Activated B cell treated with CpG ODN at 0.5 μM for 24 hours (primary cell): ENCODE measurements around the gene IQSEC1. TPM values are rescaled to one million over a fixed set of nuclear protein-coding genes. Genes with fewer than 3 reads are reported as not detected.

Experiments
- ATAC-seq: fragments of 200-7000 bp; cut with Tn5 transposase; one replicate; pipeline ENCODE4 v1.10.0; 2021; ENCODE audit warnings: low read depth, mild to moderate bottlenecking, moderate library complexity
- CTCF ChIA-PET: fragments of 350-600 bp; sonication (Branson Sonifier 250); formaldehyde crosslinking; loops from one replicate; lab custom pipeline; 2021; ENCODE audit warnings: antibody characterized with exemption; lab: Charles Lee
- POLR2A ChIA-PET: fragments of 350-600 bp; sonication (Branson Sonifier 250); formaldehyde crosslinking; loops from one replicate; lab custom pipeline; 2021; ENCODE audit warnings: antibody characterized with exemption; lab: Charles Lee
- DNase-seq: peaks from one replicate; pipeline ENCODE4 v3.0.0; 2022
- H3K27ac Mint-ChIP-seq: one replicate; pipeline ENCODE4 v1.8.0; 2020; ENCODE audit warnings: mixed read lengths
- H3K27me3 Mint-ChIP-seq: one replicate; pipeline ENCODE4 v1.8.0; 2021; ENCODE audit warnings: mixed read lengths
- H3K36me3 Mint-ChIP-seq: one replicate; pipeline ENCODE4 v1.8.0; 2021; ENCODE audit warnings: low read depth, mixed read lengths
- H3K4me1 Mint-ChIP-seq: one replicate; pipeline ENCODE4 v1.8.0; 2021; ENCODE audit warnings: mixed read lengths
- H3K4me3 Mint-ChIP-seq: one replicate; pipeline ENCODE4 v1.8.0; 2020; ENCODE audit warnings: mild to moderate bottlenecking, mixed read lengths
- H3K9me3 Mint-ChIP-seq: one replicate; pipeline ENCODE4 v1.8.0; 2020; ENCODE audit warnings: mixed read lengths
- intact Hi-C: fragments of 100-400 bp; cut with micrococcal nuclease; formaldehyde crosslinking; loops from one replicate; pipeline ENCODE4 v1.15.1; 2024
- total RNA-seq: library from RNA; stranded (reverse); gene quantifications from 2 replicates; pipeline ENCODE4 v1.2.3, GENCODE V29; 2022
- TF ChIP-seq, protein P1 (sequence below): fragments of 200-600 bp; IDR thresholded peaks from one replicate; pipeline ENCODE4 v1.8.0; 2022; ENCODE audit warnings: antibody characterized with exemption, mild to moderate bottlenecking

The IQSEC1 gene
- total RNA-seq, 1 donor from 2014 or later = 296 TPM

GRCh38 chr3:13007251-13007941, 65.8 kb downstream of the IQSEC1 start:
- DNase-seq (no peak), ATAC-seq (no peak)
- peaks cover 100% of the 10 kb centered on the region for H3K4me1 Mint-ChIP-seq
- H3K4me3 Mint-ChIP-seq = peak overlapping the region; percentile 7
- peak overlapping the region; percentile 95 for H3K27ac Mint-ChIP-seq
- peaks cover 71% of the 10 kb centered on the region for H3K36me3 Mint-ChIP-seq
- no peaks in the 10 kb centered on the region for H3K9me3 Mint-ChIP-seq
- no peaks in the 10 kb centered on the region for H3K27me3 Mint-ChIP-seq
- TF ChIP-seq, protein P1, sequence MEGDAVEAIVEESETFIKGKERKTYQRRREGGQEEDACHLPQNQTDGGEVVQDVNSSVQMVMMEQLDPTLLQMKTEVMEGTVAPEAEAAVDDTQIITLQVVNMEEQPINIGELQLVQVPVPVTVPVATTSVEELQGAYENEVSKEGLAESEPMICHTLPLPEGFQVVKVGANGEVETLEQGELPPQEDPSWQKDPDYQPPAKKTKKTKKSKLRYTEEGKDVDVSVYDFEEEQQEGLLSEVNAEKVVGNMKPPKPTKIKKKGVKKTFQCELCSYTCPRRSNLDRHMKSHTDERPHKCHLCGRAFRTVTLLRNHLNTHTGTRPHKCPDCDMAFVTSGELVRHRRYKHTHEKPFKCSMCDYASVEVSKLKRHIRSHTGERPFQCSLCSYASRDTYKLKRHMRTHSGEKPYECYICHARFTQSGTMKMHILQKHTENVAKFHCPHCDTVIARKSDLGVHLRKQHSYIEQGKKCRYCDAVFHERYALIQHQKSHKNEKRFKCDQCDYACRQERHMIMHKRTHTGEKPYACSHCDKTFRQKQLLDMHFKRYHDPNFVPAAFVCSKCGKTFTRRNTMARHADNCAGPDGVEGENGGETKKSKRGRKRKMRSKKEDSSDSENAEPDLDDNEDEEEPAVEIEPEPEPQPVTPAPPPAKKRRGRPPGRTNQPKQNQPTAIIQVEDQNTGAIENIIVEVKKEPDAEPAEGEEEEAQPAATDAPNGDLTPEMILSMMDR = no peak
- ChIA-PET CTCF (interaction anchor here (1.1 to 4.8 kb wide), 2 partner anchors 13 to 23 kb away, joined by 3 to 18 read pairs; no protein-coding TSS in a partner anchor), POLR2A (interaction anchor here (0.6 to 18.4 kb wide), 8 partner anchors 4 to 570 kb away, joined by 5 to 465 read pairs (median 12); no protein-coding TSS in a partner anchor)
- intact Hi-C loops = no loop called here

DNA sequence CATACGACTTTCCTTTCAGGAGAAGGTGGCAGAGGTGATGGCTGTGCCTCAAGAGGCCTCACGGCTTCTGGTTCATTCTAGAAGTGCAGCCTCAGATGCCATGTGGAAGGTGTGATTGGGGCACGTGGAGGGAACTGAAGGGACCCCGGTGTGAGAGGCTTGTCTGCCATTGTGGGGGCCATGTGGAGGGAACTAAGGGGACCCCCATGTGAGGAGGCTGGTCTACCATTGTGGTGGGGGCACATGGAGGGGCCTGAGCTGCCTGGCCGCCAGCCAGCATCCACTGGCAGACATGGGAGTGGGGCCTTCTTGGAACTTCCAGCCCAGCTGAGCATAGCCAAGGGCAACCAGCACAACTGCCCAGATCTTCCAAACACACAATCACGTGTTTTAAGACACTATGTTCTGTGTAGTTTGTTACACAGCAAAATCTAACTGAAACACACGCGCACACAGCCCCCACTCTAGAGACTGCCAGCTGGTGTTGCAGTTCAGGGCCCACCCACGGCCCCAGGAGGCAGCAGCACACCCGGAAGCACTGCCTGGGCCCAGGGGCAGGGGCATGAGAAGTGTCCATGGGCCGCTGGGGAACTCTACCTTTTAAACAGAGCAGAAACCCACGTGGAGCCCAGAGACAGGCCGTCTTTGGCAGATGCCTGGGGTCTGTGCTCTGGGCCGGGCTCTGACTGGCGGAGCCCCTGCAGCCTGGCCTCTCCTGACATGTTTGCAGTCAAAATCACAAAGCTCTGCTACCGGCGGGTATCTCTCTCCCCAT, 66.8 kb downstream of the IQSEC1 start:
- ATAC-seq = no peak
- peaks cover 75% of the 10 kb centered on the region for H3K36me3 Mint-ChIP-seq
- H3K4me1 Mint-ChIP-seq = peaks cover 100% of the 10 kb centered on the region
- peak overlapping the region; percentile 57 for H3K4me3 Mint-ChIP-seq
- POLR2A ChIA-PET = interaction anchor here (0.6 to 18.4 kb wide), 12 partner anchors 4 to 571 kb away, joined by 3 to 465 read pairs (median 6); no protein-coding TSS in a partner anchor
- TF ChIP-seq, protein P1 = no peak
- H3K27me3 Mint-ChIP-seq = no peaks in the 10 kb centered on the region
- H3K9me3 Mint-ChIP-seq = no peaks in the 10 kb centered on the region
- no peak for DNase-seq
- intact Hi-C loops = no loop called here
- CTCF ChIA-PET = interaction anchor here (0.6 to 4.8 kb wide), 4 partner anchors 12 to 85 kb away, joined by 3 to 18 read pairs (median 4); no protein-coding TSS in a partner anchor
- peak overlapping the region; percentile 89 for H3K27ac Mint-ChIP-seq

- intact Hi-C loops = no loop called here
- peak overlapping the region; percentile 89 for H3K27ac Mint-ChIP-seq
- TF ChIP-seq, protein P1 = no peak
- H3K4me1 Mint-ChIP-seq = peaks cover 98% of the 10 kb centered on the region
- POLR2A ChIA-PET = interaction anchor here (1.1 to 18.4 kb wide), 7 partner anchors 6 to 446 kb away, joined by 3 to 465 read pairs (median 6); no protein-coding TSS in a partner anchor
- DNase-seq (no peak), ATAC-seq (no peak)
- CTCF ChIA-PET = interaction anchor here (0.6 to 1.9 kb wide), 3 partner anchors 10 to 447 kb away, joined by 3 to 9 read pairs (median 5); no protein-coding TSS in a partner anchor
- no peaks in the 10 kb centered on the region for H3K9me3 Mint-ChIP-seq
- H3K4me3 Mint-ChIP-seq = no peak overlapping the region
- no peaks in the 10 kb centered on the region for H3K27me3 Mint-ChIP-seq
- peaks cover 77% of the 10 kb centered on the region for H3K36me3 Mint-ChIP-seq
These were observed 67.9 kb downstream of the IQSEC1 start for GRCh38 chr3:13005301-13005700.

DNA sequence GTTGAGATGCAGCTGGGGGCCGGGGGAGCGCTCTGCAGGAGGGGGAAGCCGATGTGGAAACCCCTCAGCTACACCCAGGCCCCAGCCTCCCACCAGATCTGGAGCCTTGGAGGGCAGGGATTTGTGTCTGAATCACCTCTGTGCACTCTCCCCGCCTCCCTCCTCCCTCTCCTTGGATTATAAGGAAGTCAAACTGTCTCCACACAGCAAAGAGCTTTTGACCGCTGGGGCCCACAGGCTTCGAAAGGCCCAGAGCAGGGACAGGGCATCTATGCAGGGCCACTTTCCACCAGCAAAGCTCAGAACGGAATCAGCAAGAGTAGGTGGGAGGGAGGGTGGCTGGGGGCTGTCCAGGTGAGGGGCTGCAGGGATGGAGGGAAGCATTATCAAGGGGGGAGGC, 68.9 kb downstream of the IQSEC1 start:
- Mint-ChIP-seq H3K4me1 (peaks cover 98% of the 10 kb centered on the region), H3K4me3 (peak overlapping the region; percentile 38), H3K36me3 (peaks cover 78% of the 10 kb centered on the region), H3K27me3 (no peaks in the 10 kb centered on the region), H3K27ac (peak overlapping the region; percentile 89), H3K9me3 (no peaks in the 10 kb centered on the region)
- intact Hi-C loops = no loop called here
- ATAC-seq (no peak), DNase-seq (no peak)
- TF ChIP-seq, protein P1 = no peak
- ChIA-PET POLR2A (interaction anchor here (1.2 to 18.4 kb wide), 6 partner anchors 7 to 88 kb away, joined by 3 to 465 read pairs (median 8); no protein-coding TSS in a partner anchor), CTCF (interaction anchor here (0.9 to 1.9 kb wide), 4 partner anchors 8 to 448 kb away, joined by 3 to 9 read pairs (median 6); no protein-coding TSS in a partner anchor)
